Fibroblast of upper back skin (primary cell): ENCODE results near the gene E2F8.

Experiments
- DNase-seq: peaks from one replicate; pipeline ENCODE4 v3.0.0-alpha.2; 2013

Gene E2F8

GRCh38 chr11:19218786-19219460 lies 21.8 kb downstream of the E2F8 start:
- DNase-seq = no peak

- DNase-seq = no peak
Observed at GRCh38 chr11:19218216-19218615, 22.5 kb downstream of the E2F8 start.

- no peak for DNase-seq
Observed at GRCh38 chr11:19216709-19217374, 23.9 kb downstream of the E2F8 start.

GRCh38 chr11:19216021-19216420 lies 24.7 kb downstream of the E2F8 start:
- no peak for DNase-seq

GRCh38 chr11:19209617-19210370 lies 31.0 kb downstream of the E2F8 start:
- DNase-seq = no peak

- no peak for DNase-seq
Observed at GRCh38 chr11:19208959-19209546, 31.7 kb downstream of the E2F8 start.

- no peak for DNase-seq
Observed at GRCh38 chr11:19208181-19208580, 32.6 kb downstream of the E2F8 start.

GRCh38 chr11:19204836-19205235 lies 35.9 kb downstream of the E2F8 start:
- no peak for DNase-seq

GRCh38 chr11:19201737-19202605 lies 38.8 kb downstream of the E2F8 start, which contains the start of gene CSRP3:
TSS of gene CSRP3 (minus strand) at chr11:19201983. CDS start at chr11:19192448, 9,535 bp downstream.
- DNase-seq = peak; percentile 28

- peak; percentile 81 for DNase-seq
Observed at GRCh38 chr11:19200410-19201201, 40.1 kb downstream of the E2F8 start.

GRCh38 chr11:19199771-19200170 lies 41.0 kb downstream of the E2F8 start:
- DNase-seq = no peak

- DNase-seq = no peak
Observed at GRCh38 chr11:19199048-19199447, 41.7 kb downstream of the E2F8 start.

GRCh38 chr11:19196432-19196831 lies 44.3 kb downstream of the E2F8 start:
- no peak for DNase-seq

- DNase-seq = no peak
Observed at GRCh38 chr11:19194620-19195308, 46.0 kb downstream of the E2F8 start.

- no peak for DNase-seq
Observed at GRCh38 chr11:19193916-19194315, 46.8 kb downstream of the E2F8 start.

GRCh38 chr11:19191530-19192169 lies 49.1 kb downstream of the E2F8 start:
- DNase-seq = no peak

- no peak for DNase-seq
Observed at GRCh38 chr11:19187833-19188258, 52.9 kb downstream of the E2F8 start.

- DNase-seq = peak; percentile 12
Observed at GRCh38 chr11:19187114-19187832, 53.5 kb downstream of the E2F8 start.

GRCh38 chr11:19185516-19186052 lies 55.2 kb downstream of the E2F8 start:
- DNase-seq = no peak
